ENCODE results near the gene SYTL5.

The SYTL5 gene

DNA sequence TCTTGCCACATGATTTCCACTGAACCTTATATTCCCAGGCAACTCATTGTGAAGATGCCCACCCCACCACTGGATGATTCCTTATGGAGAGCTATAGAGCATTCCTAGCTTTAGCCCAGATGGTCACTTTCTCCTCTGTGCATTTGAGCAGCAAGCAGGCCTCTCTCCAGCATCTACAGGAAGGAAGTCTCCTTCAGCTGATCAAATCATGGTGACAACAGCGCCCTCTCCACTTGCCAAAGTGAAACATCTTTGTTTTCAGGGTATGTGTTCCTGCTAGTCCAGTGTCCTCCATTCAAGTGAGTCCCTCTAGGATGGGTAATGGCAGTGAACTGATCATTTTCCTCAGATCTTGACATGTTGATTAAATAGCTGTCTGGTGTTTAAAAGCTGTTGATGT, 10.9 kb upstream of the SYTL5 start:
- in situ Hi-C loops (cut with MboI; ENCODE audit: low pct_unique_long_range_greater_than_20kb, low sequenced_read_pairs, unreplicated experiment): no loop called here
- TF ChIP-seq, protein P1, sequence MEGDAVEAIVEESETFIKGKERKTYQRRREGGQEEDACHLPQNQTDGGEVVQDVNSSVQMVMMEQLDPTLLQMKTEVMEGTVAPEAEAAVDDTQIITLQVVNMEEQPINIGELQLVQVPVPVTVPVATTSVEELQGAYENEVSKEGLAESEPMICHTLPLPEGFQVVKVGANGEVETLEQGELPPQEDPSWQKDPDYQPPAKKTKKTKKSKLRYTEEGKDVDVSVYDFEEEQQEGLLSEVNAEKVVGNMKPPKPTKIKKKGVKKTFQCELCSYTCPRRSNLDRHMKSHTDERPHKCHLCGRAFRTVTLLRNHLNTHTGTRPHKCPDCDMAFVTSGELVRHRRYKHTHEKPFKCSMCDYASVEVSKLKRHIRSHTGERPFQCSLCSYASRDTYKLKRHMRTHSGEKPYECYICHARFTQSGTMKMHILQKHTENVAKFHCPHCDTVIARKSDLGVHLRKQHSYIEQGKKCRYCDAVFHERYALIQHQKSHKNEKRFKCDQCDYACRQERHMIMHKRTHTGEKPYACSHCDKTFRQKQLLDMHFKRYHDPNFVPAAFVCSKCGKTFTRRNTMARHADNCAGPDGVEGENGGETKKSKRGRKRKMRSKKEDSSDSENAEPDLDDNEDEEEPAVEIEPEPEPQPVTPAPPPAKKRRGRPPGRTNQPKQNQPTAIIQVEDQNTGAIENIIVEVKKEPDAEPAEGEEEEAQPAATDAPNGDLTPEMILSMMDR (IDR thresholded peaks at IDR 0.05; ENCODE audit: extremely low read depth, insufficient read depth, missing control alignments): no peak
- DNase-seq (ENCODE audit: low spot score): no peak

DNA sequence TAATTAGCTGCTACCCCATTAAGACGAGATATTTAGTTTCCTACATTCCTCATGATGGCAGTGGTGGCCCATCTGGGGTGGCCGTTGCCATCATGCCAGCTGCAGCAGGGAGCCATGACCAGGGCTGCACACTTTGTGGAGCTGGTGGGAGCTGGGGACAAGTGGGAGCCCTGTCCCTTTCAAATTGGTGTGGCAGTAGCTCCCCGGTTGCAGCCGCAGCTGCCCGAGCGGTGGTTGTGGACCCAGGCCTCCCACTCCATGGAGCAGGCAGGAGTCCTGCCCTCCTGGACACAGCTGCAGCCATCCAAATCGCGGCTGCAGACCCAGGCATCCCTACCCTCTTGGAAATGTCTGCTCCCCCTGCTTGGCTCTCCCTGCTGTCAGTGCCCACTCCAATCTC, 9.3 kb upstream of the SYTL5 start:
- DNase-seq (ENCODE audit: low spot score): no peak
- TF ChIP-seq, protein P1 (IDR thresholded peaks at IDR 0.05; ENCODE audit: extremely low read depth, insufficient read depth, missing control alignments): no peak
- in situ Hi-C loops (cut with MboI; ENCODE audit: low pct_unique_long_range_greater_than_20kb, low sequenced_read_pairs, unreplicated experiment): no loop called here

DNA sequence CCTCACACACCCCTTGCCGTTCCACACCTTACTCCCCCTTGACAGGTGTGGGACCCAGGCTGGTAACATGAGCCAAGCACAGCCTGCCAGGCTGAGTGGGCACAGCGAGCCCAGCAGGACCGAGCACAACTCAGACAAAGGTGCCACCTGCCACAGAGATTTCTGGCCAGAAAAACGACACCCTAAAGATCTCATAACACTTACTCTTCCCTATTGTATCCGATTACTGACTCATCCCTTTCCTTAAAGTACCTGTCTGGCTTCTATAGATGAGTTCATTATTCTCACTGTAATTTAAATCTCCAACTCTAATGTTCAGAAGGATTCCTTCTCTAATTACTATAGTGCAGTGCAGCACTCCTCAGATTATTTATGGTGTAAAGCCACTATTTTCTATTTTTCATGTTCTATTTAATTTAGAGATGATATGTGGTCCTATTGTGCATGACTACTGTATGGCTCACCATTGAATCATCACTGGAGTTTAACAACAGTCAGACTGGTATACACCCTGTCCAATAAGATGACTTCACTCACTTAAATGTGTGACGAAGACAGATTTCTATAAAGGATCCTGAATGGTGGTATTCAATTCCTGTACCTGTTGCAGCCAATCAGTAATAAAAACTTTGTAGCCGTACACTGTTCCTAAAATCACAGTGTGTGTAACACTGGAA, 7.6 kb upstream of the SYTL5 start:
- no peak for DNase-seq (ENCODE audit: low spot score)
- TF ChIP-seq, protein P1 (IDR thresholded peaks at IDR 0.05; ENCODE audit: extremely low read depth, insufficient read depth, missing control alignments): no peak
- in situ Hi-C loops (cut with MboI; ENCODE audit: low pct_unique_long_range_greater_than_20kb, low sequenced_read_pairs, unreplicated experiment): no loop called here

DNA sequence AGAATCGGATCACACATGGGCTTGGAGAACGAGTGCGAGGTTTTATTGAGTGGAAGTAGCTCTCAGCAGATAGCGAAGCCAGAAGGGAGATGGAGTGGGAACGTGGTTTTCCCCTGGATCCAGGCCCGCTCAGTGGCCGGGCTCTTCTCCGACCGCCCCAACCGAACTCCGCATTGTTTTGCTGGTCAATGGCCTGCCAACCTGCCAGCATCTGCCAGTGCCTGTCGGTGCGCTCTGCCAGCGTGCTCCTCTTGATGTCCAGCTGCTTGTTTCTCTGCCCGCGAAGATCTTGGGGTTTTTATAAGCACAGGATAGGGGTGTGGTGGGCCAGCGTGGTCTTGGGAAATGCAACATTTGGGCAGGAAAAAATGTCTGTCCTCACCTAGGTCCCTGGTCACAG, 5.6 kb upstream of the SYTL5 start:
- in situ Hi-C loops (cut with MboI; ENCODE audit: low pct_unique_long_range_greater_than_20kb, low sequenced_read_pairs, unreplicated experiment): no loop called here
- no peak for DNase-seq (ENCODE audit: low spot score)
- TF ChIP-seq, protein P1 (IDR thresholded peaks at IDR 0.05; ENCODE audit: extremely low read depth, insufficient read depth, missing control alignments): no peak

DNA sequence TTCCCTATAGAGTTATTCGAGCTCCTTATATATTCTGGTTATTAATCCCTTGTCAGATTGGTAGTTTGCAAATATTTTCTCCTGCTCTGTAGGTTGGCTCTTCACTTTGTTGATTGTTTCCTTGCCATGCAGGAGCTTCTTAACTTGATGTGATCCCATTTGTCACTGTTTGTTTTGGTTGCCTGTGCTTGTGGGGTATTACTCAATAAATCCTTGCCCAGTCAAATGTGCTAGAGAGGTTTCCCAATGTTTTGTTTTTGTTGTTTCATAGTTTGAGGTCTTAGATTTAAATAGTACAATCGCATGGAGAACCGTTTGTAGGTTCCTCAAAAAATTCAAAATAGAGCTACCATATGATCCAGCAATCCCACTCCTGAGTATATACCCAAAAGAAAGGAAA, 2.3 kb upstream of the SYTL5 start:
- TF ChIP-seq, protein P1 (IDR thresholded peaks at IDR 0.05; ENCODE audit: extremely low read depth, insufficient read depth, missing control alignments): no peak
- in situ Hi-C loops (cut with MboI; ENCODE audit: low pct_unique_long_range_greater_than_20kb, low sequenced_read_pairs, unreplicated experiment): no loop called here
- DNase-seq (ENCODE audit: low spot score): no peak

DNA sequence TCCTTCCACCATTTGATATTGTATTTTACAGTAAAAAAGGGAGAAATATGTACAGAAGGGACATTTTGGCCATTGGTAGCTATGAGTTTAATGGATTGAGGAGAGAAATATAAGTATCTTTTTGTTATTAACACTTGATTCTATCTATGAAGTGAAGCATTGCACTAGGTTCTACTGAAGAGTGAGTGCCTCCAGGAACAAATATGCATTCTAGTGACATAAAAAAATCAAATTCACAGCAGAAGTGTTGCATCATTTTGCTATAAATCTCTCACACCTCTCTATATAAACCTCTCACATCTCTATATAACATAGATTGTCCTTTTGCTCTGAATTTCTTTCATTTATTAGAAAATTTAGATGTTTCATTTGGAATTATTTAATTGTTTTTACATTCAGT, 425 bp downstream of the SYTL5 start:
- no peak for DNase-seq (ENCODE audit: low spot score)
- TF ChIP-seq, protein P1 (IDR thresholded peaks at IDR 0.05; ENCODE audit: extremely low read depth, insufficient read depth, missing control alignments): no peak
- in situ Hi-C loops (cut with MboI; ENCODE audit: low pct_unique_long_range_greater_than_20kb, low sequenced_read_pairs, unreplicated experiment): no loop called here
